Panc1 (cell line): ENCODE results near the gene C3orf70.

ENCODE experiments used
- CTCF ChIP-seq: fragments of 450-650 bp; IDR thresholded peaks from 2 replicates; pipeline ENCODE4 v1.5.1; 2017; ENCODE audit warnings: mild to moderate bottlenecking
- POLR2AphosphoS5 ChIP-seq: IDR thresholded peaks from 2 replicates; pipeline ENCODE4 v1.6.1; 2012; ENCODE audit warnings: mild to moderate bottlenecking, low read depth, low read length, moderate library complexity
- REST ChIP-seq, 2 experiments: IDR thresholded peaks; 2 replicates each; pipeline ENCODE4 v1.6.1; 2011 to 2012; ENCODE audit warnings: low read depth in 2 of 2, control low read depth in 1 of 2, low read length in 1 of 2, mild to moderate bottlenecking in 1 of 2, moderate library complexity in 1 of 2; ENCODE audit not compliant: insufficient read depth in 1 of 2
- TCF7L2 ChIP-seq: IDR thresholded peaks from 2 replicates; pipeline ENCODE4 v1.6.1; 2011; ENCODE audit warnings: mild to moderate bottlenecking, low read depth, low read length, inconsistent platforms

DNA sequence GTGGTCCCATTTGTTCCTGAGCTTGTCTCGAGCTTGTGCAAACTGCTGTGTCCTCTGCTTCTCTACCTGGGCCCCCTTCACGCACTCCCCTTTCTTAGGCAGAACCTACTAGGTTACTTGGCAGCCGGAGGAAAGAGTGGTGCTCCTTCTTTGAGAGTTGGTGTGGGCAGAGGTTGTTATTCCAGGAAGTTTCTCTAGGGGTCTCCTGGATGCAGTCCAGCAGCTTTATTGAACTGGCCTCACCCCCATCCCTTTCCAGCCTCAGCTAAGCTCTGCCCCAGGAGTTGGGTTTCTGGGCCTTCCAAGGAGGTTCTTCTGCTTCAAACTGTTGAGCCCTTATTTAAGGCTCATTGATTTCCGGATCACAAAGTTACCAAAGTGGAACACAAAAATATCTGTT is 103.2 kb downstream of the C3orf70 start:
- TF ChIP-seq TCF7L2 (no peak), CTCF (no peak), POLR2AphosphoS5 (no peak), REST (IDR thresholded peaks at IDR 0.05; ENCODE audit: insufficient read depth in 1 of 2, low read depth in 2 of 2, low read length in 1 of 2) (no peak)
